ENCODE results near the gene C21orf58. TPM values are rescaled to one million over a fixed set of nuclear protein-coding genes. Genes with fewer than 3 reads are reported as not detected.

The C21orf58 gene
- total RNA-seq, 4 donors from 2014 or later: 2.2 to 11.1 (median 3.0) TPM

- Histone ChIP-seq H3K27me3 (no peaks in the 10 kb centered on the region), H3K4me1 (peaks cover 0 to 29% (median 9%) of the 10 kb centered on the region in 4 donors), H3K9me3 (no peaks in the 10 kb centered on the region), H3K27ac (peak overlapping the region; percentile 95 to 99 (median 95)), H3K4me3 (peak overlapping the region; percentile 83 to 100 (median 92)), H3K36me3 (peaks cover 0 to 24% (median 0%) of the 10 kb centered on the region in 3 donors)
- DNase-seq (ENCODE audit: low spot score in 2 of 2): peak; percentile 76 to 78
- TF ChIP-seq POLR2A (IDR thresholded peaks at IDR 0.05): peak; percentile 19 to 29
- peak in 1 of 5 experiments; percentile 18 for TF ChIP-seq CTCF (IDR thresholded peaks at IDR 0.05)
- no peak for TF ChIP-seq EP300 (IDR thresholded peaks at IDR 0.05)
- 0% methylated on average over 4 to 31 of the region's 98 CpGs for WGBS, 2 donors
Observed at GRCh38 chr21:46324390-46325072, 861 bp upstream of the C21orf58 start.

GRCh38 chr21:46323227-46323709 lies 402 bp downstream of the C21orf58 start:
- TF ChIP-seq POLR2A (IDR thresholded peaks at IDR 0.05) (no peak), CTCF (IDR thresholded peaks at IDR 0.05) (no peak), EP300 (IDR thresholded peaks at IDR 0.05) (no peak)
- no peaks in the 10 kb centered on the region for H3K9me3 ChIP-seq
- no peak for DNase-seq (ENCODE audit: low spot score in 2 of 2)
- H3K27me3 ChIP-seq: no peaks in the 10 kb centered on the region
- H3K36me3 ChIP-seq: peaks cover 0 to 11% (median 0%) of the 10 kb centered on the region in 3 donors
- peak overlapping the region; percentile 83 to 100 (median 92) for H3K4me3 ChIP-seq
- WGBS, 2 donors: 0% methylated on average over 29 to 31 of the region's 34 CpGs
- H3K27ac ChIP-seq: peak overlapping the region in 3 of 4 donors; percentile 15 to 95 (median 95)
- peaks cover 0 to 29% (median 9%) of the 10 kb centered on the region in 4 donors for H3K4me1 ChIP-seq

- 4 to 5% methylated on average over 45 to 50 of the region's 50 CpGs for WGBS, 2 donors
- no peak for TF ChIP-seq EP300 (IDR thresholded peaks at IDR 0.05)
- no peak for TF ChIP-seq POLR2A (IDR thresholded peaks at IDR 0.05)
- TF ChIP-seq CTCF (IDR thresholded peaks at IDR 0.05): no peak
- Histone ChIP-seq H3K4me3 (peak overlapping the region; percentile 83 to 100 (median 92)), H3K36me3 (peaks cover 0 to 4% (median 0%) of the 10 kb centered on the region in 3 donors), H3K27ac (peak overlapping the region in 2 of 4 donors; percentile 95), H3K9me3 (no peaks in the 10 kb centered on the region), H3K27me3 (no peaks in the 10 kb centered on the region), H3K4me1 (peaks cover 0 to 29% (median 9%) of the 10 kb centered on the region in 4 donors)
- DNase-seq (ENCODE audit: low spot score in 2 of 2): no peak
Observed at GRCh38 chr21:46322351-46323226, 1.1 kb downstream of the C21orf58 start.

GRCh38 chr21:46320331-46320801 lies 3.3 kb downstream of the C21orf58 start:
- H3K36me3 ChIP-seq: peaks cover 0 to 4% (median 0%) of the 10 kb centered on the region in 3 donors
- no peak overlapping the region for H3K4me3 ChIP-seq
- no peaks in the 10 kb centered on the region for H3K27me3 ChIP-seq
- DNase-seq (ENCODE audit: low spot score in 2 of 2): no peak
- no peaks in the 10 kb centered on the region for H3K9me3 ChIP-seq
- H3K27ac ChIP-seq: no peak overlapping the region
- peaks cover 0 to 20% (median 9%) of the 10 kb centered on the region in 4 donors for H3K4me1 ChIP-seq
- 60 to 64% methylated on average over 4 of the region's 4 CpGs for WGBS, 2 donors
- TF ChIP-seq EP300 (IDR thresholded peaks at IDR 0.05): no peak
- no peak for TF ChIP-seq POLR2A (IDR thresholded peaks at IDR 0.05)
- TF ChIP-seq CTCF (IDR thresholded peaks at IDR 0.05): no peak

Data from tibial nerve (tissue), 4 donors.